ENCODE data around the gene CTIF.

DNA sequence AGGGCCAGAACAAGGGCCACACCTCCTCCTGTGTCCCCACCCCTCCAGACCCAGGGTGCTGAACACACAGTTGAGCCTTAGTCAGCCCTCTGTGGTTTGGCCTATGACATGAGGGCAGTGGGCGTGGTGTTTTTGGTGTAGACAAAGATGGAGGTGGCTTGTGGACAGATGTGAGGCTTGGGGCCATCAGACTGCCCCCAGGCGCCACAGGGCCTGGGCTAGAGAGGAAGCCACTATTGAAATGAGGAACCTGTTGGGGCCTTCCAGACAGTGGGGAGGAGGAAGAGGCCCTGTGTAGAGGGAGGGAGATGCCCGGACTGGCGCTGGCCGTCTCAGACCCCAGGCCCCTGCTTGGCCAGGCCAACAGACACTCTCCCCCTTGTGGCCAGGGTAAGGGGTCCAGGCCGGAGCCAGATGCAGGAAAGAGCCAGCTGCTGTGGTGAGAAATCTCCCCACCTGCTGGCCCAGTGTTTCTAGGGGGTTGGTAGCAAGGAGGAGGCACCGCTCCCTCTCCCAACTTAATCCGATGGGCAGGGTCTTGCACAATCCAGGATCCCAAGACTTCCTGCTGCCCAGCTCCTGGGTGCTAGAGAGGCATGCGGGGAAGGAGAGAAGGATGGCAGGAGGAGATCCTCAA, 358.2 kb downstream of the CTIF start:
- no peak for TF ChIP-seq POLR2AphosphoS5 (IDR thresholded peaks at IDR 0.05; ENCODE audit: low read depth)
- TF ChIP-seq STAT1 (IDR thresholded peaks at IDR 0.05; ENCODE audit: unreplicated experiment), result no peak
- no peak for TF ChIP-seq EZH2phosphoT487 (IDR thresholded peaks at IDR 0.05; ENCODE audit: unreplicated experiment)
- TF ChIP-seq, protein P1, sequence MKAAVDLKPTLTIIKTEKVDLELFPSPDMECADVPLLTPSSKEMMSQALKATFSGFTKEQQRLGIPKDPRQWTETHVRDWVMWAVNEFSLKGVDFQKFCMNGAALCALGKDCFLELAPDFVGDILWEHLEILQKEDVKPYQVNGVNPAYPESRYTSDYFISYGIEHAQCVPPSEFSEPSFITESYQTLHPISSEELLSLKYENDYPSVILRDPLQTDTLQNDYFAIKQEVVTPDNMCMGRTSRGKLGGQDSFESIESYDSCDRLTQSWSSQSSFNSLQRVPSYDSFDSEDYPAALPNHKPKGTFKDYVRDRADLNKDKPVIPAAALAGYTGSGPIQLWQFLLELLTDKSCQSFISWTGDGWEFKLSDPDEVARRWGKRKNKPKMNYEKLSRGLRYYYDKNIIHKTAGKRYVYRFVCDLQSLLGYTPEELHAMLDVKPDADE (IDR thresholded peaks at IDR 0.05), result no peak
- TF ChIP-seq, protein P2, sequence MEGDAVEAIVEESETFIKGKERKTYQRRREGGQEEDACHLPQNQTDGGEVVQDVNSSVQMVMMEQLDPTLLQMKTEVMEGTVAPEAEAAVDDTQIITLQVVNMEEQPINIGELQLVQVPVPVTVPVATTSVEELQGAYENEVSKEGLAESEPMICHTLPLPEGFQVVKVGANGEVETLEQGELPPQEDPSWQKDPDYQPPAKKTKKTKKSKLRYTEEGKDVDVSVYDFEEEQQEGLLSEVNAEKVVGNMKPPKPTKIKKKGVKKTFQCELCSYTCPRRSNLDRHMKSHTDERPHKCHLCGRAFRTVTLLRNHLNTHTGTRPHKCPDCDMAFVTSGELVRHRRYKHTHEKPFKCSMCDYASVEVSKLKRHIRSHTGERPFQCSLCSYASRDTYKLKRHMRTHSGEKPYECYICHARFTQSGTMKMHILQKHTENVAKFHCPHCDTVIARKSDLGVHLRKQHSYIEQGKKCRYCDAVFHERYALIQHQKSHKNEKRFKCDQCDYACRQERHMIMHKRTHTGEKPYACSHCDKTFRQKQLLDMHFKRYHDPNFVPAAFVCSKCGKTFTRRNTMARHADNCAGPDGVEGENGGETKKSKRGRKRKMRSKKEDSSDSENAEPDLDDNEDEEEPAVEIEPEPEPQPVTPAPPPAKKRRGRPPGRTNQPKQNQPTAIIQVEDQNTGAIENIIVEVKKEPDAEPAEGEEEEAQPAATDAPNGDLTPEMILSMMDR (conservative IDR thresholded peaks at IDR 0.05; ENCODE audit: low read depth in 2 of 2), result peak; percentile 54 to 75
- TF ChIP-seq EZH2 (IDR thresholded peaks at IDR 0.05; ENCODE audit: low read depth, unreplicated experiment), result no peak
- TF ChIP-seq JUNB (IDR thresholded peaks at IDR 0.05; ENCODE audit: unreplicated experiment), result no peak
- TF ChIP-seq, protein P3, sequence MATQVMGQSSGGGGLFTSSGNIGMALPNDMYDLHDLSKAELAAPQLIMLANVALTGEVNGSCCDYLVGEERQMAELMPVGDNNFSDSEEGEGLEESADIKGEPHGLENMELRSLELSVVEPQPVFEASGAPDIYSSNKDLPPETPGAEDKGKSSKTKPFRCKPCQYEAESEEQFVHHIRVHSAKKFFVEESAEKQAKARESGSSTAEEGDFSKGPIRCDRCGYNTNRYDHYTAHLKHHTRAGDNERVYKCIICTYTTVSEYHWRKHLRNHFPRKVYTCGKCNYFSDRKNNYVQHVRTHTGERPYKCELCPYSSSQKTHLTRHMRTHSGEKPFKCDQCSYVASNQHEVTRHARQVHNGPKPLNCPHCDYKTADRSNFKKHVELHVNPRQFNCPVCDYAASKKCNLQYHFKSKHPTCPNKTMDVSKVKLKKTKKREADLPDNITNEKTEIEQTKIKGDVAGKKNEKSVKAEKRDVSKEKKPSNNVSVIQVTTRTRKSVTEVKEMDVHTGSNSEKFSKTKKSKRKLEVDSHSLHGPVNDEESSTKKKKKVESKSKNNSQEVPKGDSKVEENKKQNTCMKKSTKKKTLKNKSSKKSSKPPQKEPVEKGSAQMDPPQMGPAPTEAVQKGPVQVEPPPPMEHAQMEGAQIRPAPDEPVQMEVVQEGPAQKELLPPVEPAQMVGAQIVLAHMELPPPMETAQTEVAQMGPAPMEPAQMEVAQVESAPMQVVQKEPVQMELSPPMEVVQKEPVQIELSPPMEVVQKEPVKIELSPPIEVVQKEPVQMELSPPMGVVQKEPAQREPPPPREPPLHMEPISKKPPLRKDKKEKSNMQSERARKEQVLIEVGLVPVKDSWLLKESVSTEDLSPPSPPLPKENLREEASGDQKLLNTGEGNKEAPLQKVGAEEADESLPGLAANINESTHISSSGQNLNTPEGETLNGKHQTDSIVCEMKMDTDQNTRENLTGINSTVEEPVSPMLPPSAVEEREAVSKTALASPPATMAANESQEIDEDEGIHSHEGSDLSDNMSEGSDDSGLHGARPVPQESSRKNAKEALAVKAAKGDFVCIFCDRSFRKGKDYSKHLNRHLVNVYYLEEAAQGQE (IDR thresholded peaks at IDR 0.05; ENCODE audit: unreplicated experiment), result no peak
- no peak for TF ChIP-seq CREB1 (CRISPR knock-in tag; IDR thresholded peaks at IDR 0.05; ENCODE audit: low read depth)
- TF ChIP-seq ZNF114 (CRISPR knock-in tag; IDR thresholded peaks at IDR 0.05), result no peak
- no peak for TF ChIP-seq NANOG (IDR thresholded peaks at IDR 0.05; ENCODE audit: borderline replicate concordance)
- TF ChIP-seq, protein P4, sequence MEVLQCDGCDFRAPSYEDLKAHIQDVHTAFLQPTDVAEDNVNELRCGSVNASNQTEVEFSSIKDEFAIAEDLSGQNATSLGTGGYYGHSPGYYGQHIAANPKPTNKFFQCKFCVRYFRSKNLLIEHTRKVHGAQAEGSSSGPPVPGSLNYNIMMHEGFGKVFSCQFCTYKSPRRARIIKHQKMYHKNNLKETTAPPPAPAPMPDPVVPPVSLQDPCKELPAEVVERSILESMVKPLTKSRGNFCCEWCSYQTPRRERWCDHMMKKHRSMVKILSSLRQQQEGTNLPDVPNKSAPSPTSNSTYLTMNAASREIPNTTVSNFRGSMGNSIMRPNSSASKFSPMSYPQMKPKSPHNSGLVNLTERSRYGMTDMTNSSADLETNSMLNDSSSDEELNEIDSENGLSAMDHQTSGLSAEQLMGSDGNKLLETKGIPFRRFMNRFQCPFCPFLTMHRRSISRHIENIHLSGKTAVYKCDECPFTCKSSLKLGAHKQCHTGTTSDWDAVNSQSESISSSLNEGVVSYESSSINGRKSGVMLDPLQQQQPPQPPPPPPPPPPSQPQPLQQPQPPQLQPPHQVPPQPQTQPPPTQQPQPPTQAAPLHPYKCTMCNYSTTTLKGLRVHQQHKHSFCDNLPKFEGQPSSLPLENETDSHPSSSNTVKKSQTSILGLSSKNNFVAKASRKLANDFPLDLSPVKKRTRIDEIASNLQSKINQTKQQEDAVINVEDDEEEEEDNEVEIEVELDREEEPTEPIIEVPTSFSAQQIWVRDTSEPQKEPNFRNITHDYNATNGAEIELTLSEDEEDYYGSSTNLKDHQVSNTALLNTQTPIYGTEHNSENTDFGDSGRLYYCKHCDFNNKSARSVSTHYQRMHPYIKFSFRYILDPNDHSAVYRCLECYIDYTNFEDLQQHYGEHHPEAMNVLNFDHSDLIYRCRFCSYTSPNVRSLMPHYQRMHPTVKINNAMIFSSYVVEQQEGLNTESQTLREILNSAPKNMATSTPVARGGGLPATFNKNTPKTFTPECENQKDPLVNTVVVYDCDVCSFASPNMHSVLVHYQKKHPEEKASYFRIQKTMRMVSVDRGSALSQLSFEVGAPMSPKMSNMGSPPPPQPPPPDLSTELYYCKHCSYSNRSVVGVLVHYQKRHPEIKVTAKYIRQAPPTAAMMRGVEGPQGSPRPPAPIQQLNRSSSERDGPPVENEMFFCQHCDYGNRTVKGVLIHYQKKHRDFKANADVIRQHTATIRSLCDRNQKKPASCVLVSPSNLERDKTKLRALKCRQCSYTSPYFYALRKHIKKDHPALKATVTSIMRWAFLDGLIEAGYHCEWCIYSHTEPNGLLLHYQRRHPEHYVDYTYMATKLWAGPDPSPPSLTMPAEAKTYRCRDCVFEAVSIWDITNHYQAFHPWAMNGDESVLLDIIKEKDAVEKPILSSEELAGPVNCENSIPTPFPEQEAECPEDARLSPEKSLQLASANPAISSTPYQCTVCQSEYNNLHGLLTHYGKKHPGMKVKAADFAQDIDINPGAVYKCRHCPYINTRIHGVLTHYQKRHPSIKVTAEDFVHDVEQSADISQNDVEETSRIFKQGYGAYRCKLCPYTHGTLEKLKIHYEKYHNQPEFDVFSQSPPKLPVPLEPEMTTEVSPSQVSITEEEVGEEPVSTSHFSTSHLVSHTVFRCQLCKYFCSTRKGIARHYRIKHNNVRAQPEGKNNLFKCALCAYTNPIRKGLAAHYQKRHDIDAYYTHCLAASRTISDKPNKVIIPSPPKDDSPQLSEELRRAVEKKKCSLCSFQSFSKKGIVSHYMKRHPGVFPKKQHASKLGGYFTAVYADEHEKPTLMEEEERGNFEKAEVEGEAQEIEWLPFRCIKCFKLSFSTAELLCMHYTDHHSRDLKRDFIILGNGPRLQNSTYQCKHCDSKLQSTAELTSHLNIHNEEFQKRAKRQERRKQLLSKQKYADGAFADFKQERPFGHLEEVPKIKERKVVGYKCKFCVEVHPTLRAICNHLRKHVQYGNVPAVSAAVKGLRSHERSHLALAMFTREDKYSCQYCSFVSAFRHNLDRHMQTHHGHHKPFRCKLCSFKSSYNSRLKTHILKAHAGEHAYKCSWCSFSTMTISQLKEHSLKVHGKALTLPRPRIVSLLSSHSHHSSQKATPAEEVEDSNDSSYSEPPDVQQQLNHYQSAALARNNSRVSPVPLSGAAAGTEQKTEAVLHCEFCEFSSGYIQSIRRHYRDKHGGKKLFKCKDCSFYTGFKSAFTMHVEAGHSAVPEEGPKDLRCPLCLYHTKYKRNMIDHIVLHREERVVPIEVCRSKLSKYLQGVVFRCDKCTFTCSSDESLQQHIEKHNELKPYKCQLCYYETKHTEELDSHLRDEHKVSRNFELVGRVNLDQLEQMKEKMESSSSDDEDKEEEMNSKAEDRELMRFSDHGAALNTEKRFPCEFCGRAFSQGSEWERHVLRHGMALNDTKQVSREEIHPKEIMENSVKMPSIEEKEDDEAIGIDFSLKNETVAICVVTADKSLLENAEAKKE (CRISPR knock-in tag; IDR thresholded peaks at IDR 0.05), result no peak
